ENCODE data around the gene FAR1.
"Not testable (repeated sequence)": the region's sequence is repeated elsewhere in the genome, so short reads cannot be mapped to it uniquely, and the experiment has no call there.

Gene FAR1

GRCh38 chr11:13713982-13714381 lies 45.5 kb downstream of the FAR1 start:
- Histone ChIP-seq H3K4me1 (peaks cover 0 to 10% (median 0%) of the 10 kb centered on the region in 10 experiments; a peak in 3 of 20 replicates), H4K20me1 (peaks cover 0 to 3% (median 0%) of the 10 kb centered on the region in 11 experiments; a peak in 1 of 22 replicates), H3K4me2 (no peak overlapping the region), H3K36me3 (peaks cover 67 to 98% (median 87%) of the 10 kb centered on the region in 11 experiments), H3K4me3 (no peak overlapping the region), H3K9me3 (replicated peaks in 1 of 11) (no peaks in the 10 kb centered on the region), H3K9ac (no peak overlapping the region), H3K27ac (no peak overlapping the region), H3K27me3 (no peaks in the 10 kb centered on the region)
- TF ChIP-seq Cebpa-rat (IDR thresholded peaks at IDR 0.05) = no peak

- no peak overlapping the region for H3K27ac ChIP-seq
- peak overlapping the region in 1 of 11 experiments; percentile 4; a peak in 1 of 22 replicates for H3K4me2 ChIP-seq
- H4K20me1 ChIP-seq = peaks cover 0 to 7% (median 0%) of the 10 kb centered on the region in 11 experiments; a peak in 2 of 22 replicates
- no peak overlapping the region for H3K4me3 ChIP-seq
- H3K36me3 ChIP-seq = peaks cover 58 to 98% (median 75%) of the 10 kb centered on the region in 11 experiments
- H3K27me3 ChIP-seq = no peaks in the 10 kb centered on the region
- peaks cover 0 to 10% (median 0%) of the 10 kb centered on the region in 10 experiments; a peak in 3 of 20 replicates for H3K4me1 ChIP-seq
- no peak overlapping the region for H3K9ac ChIP-seq
- H3K9me3 ChIP-seq (replicated peaks in 1 of 11) = no peaks in the 10 kb centered on the region
- no peak for TF ChIP-seq Cebpa-rat (IDR thresholded peaks at IDR 0.05)
Measured at GRCh38 chr11:13717331-13717730, 48.9 kb downstream of the FAR1 start.

- Histone ChIP-seq H3K9ac (no peak overlapping the region), H3K27me3 (no peaks in the 10 kb centered on the region), H3K27ac (no peak overlapping the region), H3K9me3 (replicated peaks in 1 of 11) (no peaks in the 10 kb centered on the region), H3K4me1 (peaks cover 0 to 10% (median 0%) of the 10 kb centered on the region in 10 experiments; a peak in 3 of 20 replicates), H3K36me3 (peaks cover 66 to 98% (median 79%) of the 10 kb centered on the region in 11 experiments), H4K20me1 (peaks cover 0 to 7% (median 0%) of the 10 kb centered on the region in 11 experiments; a peak in 2 of 22 replicates), H3K4me3 (no peak overlapping the region), H3K4me2 (no peak overlapping the region)
- TF ChIP-seq Cebpa-rat (IDR thresholded peaks at IDR 0.05) = no peak
Measured at GRCh38 chr11:13718394-13718793, 49.9 kb downstream of the FAR1 start.

- H3K4me3 ChIP-seq = no peak overlapping the region
- no peak overlapping the region for H3K27ac ChIP-seq
- TF ChIP-seq Cebpa-rat (IDR thresholded peaks at IDR 0.05) = no peak
- no peak overlapping the region for H3K4me2 ChIP-seq
- peaks cover 0 to 13% (median 0%) of the 10 kb centered on the region in 11 experiments; a peak in 2 of 22 replicates for H4K20me1 ChIP-seq
- H3K36me3 ChIP-seq = peaks cover 55 to 98% (median 78%) of the 10 kb centered on the region in 11 experiments
- H3K4me1 ChIP-seq = peaks cover 0 to 10% (median 0%) of the 10 kb centered on the region in 10 experiments; a peak in 3 of 20 replicates
- H3K27me3 ChIP-seq = no peaks in the 10 kb centered on the region
- no peak overlapping the region for H3K9ac ChIP-seq
- H3K9me3 ChIP-seq (replicated peaks in 1 of 11) = no peaks in the 10 kb centered on the region
Measured at GRCh38 chr11:13720940-13721339, 52.5 kb downstream of the FAR1 start.

GRCh38 chr11:13721760-13722159 lies 53.3 kb downstream of the FAR1 start:
- Histone ChIP-seq H3K4me2 (no peak overlapping the region), H3K4me3 (no peak overlapping the region), H3K4me1 (peaks cover 0 to 10% (median 0%) of the 10 kb centered on the region in 10 experiments; a peak in 3 of 20 replicates), H3K27ac (no peak overlapping the region), H4K20me1 (peaks cover 0 to 21% (median 0%) of the 10 kb centered on the region in 11 experiments; a peak in 3 of 22 replicates), H3K9ac (no peak overlapping the region), H3K9me3 (replicated peaks in 1 of 11) (no peaks in the 10 kb centered on the region), H3K36me3 (peaks cover 57 to 99% (median 80%) of the 10 kb centered on the region in 11 experiments), H3K27me3 (no peaks in the 10 kb centered on the region)
- TF ChIP-seq Cebpa-rat (IDR thresholded peaks at IDR 0.05) = no peak

- H3K9ac ChIP-seq = no peak overlapping the region
- H4K20me1 ChIP-seq = peaks cover 0 to 25% (median 0%) of the 10 kb centered on the region in 11 experiments; a peak in 2 of 22 replicates
- no peak overlapping the region for H3K27ac ChIP-seq
- H3K4me3 ChIP-seq = no peak overlapping the region
- H3K36me3 ChIP-seq = peaks cover 62 to 99% (median 89%) of the 10 kb centered on the region in 11 experiments
- no peaks in the 10 kb centered on the region for H3K9me3 ChIP-seq (replicated peaks in 1 of 11)
- no peaks in the 10 kb centered on the region for H3K27me3 ChIP-seq
- no peak overlapping the region for H3K4me2 ChIP-seq
- TF ChIP-seq Cebpa-rat (IDR thresholded peaks at IDR 0.05) = no peak
- H3K4me1 ChIP-seq = no peaks in the 10 kb centered on the region
Measured at GRCh38 chr11:13726456-13726855, 58.0 kb downstream of the FAR1 start.

GRCh38 chr11:13728076-13728475 lies 59.6 kb downstream of the FAR1 start:
- H3K36me3 ChIP-seq = peaks cover 47 to 99% (median 86%) of the 10 kb centered on the region in 11 experiments
- peaks cover 0 to 25% (median 0%) of the 10 kb centered on the region in 11 experiments; a peak in 2 of 22 replicates for H4K20me1 ChIP-seq
- no peak for TF ChIP-seq Cebpa-rat (IDR thresholded peaks at IDR 0.05)
- H3K4me2 ChIP-seq = no peak overlapping the region
- H3K27me3 ChIP-seq = no peaks in the 10 kb centered on the region
- no peak overlapping the region for H3K4me3 ChIP-seq
- no peaks in the 10 kb centered on the region for H3K4me1 ChIP-seq
- H3K9me3 ChIP-seq (replicated peaks in 1 of 11) = no peaks in the 10 kb centered on the region
- no peak overlapping the region for H3K27ac ChIP-seq
- no peak overlapping the region for H3K9ac ChIP-seq

- no peak for TF ChIP-seq Cebpa-rat (IDR thresholded peaks at IDR 0.05)
- peaks cover 0 to 17% (median under 1%) of the 10 kb centered on the region in 10 experiments; a peak in 9 of 20 replicates for H3K4me1 ChIP-seq
- no peak overlapping the region for H3K9ac ChIP-seq
- H3K9me3 ChIP-seq (replicated peaks in 1 of 11) = peaks cover 0 to 11% (median 0%) of the 10 kb centered on the region in 11 experiments; a peak in 4 of 22 replicates
- H3K36me3 ChIP-seq = peaks cover under 1 to 41% (median 27%) of the 10 kb centered on the region in 11 experiments; a peak in 20 of 22 replicates
- no peak overlapping the region for H3K27ac ChIP-seq
- H3K4me3 ChIP-seq = no peak overlapping the region
- no peaks in the 10 kb centered on the region; a peak in 1 of 22 replicates for H4K20me1 ChIP-seq
- H3K27me3 ChIP-seq = no peaks in the 10 kb centered on the region
- no peak overlapping the region for H3K4me2 ChIP-seq
Measured at GRCh38 chr11:13734530-13734929, 66.1 kb downstream of the FAR1 start.

- peaks cover 0 to 3% (median 0%) of the 10 kb centered on the region in 11 experiments; a peak in 2 of 22 replicates for H3K9me3 ChIP-seq (replicated peaks in 1 of 11)
- no peak overlapping the region for H3K9ac ChIP-seq
- peaks cover 0 to 19% (median 3%) of the 10 kb centered on the region in 10 experiments; a peak in 8 of 20 replicates for H3K4me1 ChIP-seq
- no peak overlapping the region for H3K27ac ChIP-seq
- no peak for TF ChIP-seq Cebpa-rat (IDR thresholded peaks at IDR 0.05)
- H3K36me3 ChIP-seq = no peaks in the 10 kb centered on the region
- peak overlapping the region in 5 of 11 experiments; percentile 8 to 77 (median 57); a peak in 8 of 22 replicates for H3K4me2 ChIP-seq
- no peaks in the 10 kb centered on the region for H3K27me3 ChIP-seq
- no peak overlapping the region for H3K4me3 ChIP-seq
- no peaks in the 10 kb centered on the region for H4K20me1 ChIP-seq
Measured at GRCh38 chr11:13745165-13745564, 76.7 kb downstream of the FAR1 start.

- H3K36me3 ChIP-seq, H3K4me2 ChIP-seq, H3K27me3 ChIP-seq, H4K20me1 ChIP-seq, H3K27ac ChIP-seq, H3K4me3 ChIP-seq, H3K4me1 ChIP-seq, H3K9ac ChIP-seq: not testable (repeated sequence)
- H3K9me3 ChIP-seq (replicated peaks in 1 of 11) = peaks cover 0 to 19% (median 4%) of the 10 kb centered on the region in 11 experiments; a peak in 7 of 22 replicates
Measured at GRCh38 chr11:13753316-13753715, 84.8 kb downstream of the FAR1 start.

Measured in BLaER1 treated with 17β-estradiol and CSF1 and Interleukin-3, amounts not matched to agents 10 nM and 100 nM (cell line).